Medulla oblongata (tissue), 1 donor: ENCODE data around the gene PPP1R12B.
A peak's percentile ranks its signal among the peaks of the same experiment; 100 is the strongest.
"Not testable (repeated sequence)": the region's sequence is repeated elsewhere in the genome, so short reads cannot be mapped to it uniquely, and the experiment has no call there.

ENCODE experiments used
- DNase-seq: peaks from one replicate; pipeline ENCODE4 v3.0.0-alpha.2; 2015; ENCODE audit errors: extremely low spot score

PPP1R12B gene

GRCh38 chr1:202561726-202562443 is 213.4 kb downstream of the PPP1R12B start:
- no peak for DNase-seq

DNA sequence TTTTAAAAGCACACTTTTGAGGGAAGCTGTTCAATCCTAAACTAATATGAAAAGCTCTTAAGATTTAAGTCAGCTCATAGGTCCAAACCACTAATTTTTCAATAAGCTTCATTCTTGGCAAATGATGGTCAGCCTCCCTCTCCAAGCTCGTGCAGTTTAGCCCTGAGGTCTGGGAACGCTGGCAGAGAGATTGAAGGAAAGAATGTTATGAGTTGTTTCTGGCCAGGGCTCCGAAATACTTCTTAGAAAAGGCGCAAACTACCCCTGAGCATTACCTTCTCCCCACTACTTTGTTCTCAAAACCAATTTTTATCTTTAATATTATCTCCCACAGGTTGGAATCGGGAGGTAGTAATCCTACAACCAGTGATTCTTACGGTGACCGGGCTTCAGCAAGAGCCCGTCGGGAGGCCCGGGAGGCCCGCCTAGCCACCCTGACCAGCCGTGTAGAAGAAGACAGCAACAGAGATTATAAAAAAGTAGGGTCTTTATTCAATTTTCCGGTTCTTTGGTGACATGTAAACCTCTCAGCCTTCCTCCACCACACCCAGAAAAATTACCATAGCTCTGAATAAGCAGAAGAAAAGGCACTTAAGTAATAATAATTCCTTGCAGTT is 214.1 kb downstream of the PPP1R12B start:
- no peak for DNase-seq

DNA sequence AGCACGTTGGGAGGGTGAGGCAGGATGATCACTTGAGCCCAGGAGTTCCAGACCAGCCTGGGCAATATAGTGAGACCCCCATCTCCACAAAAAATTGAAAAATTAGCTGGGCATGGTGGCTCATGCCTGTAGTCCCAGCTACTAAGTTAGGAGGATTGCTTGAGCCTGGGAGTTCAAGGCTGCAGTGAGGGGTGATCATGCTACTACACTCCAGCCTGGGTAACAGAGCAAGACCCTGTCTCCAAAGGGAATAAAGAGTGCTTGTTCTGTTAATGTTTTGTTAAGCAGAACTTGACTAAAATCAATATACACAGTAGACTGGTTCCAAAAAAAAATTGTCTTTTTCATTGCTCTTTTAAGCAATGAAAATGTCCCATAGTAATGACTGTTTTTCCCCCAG is 215.3 kb downstream of the PPP1R12B start:
- DNase-seq: no peak

DNA sequence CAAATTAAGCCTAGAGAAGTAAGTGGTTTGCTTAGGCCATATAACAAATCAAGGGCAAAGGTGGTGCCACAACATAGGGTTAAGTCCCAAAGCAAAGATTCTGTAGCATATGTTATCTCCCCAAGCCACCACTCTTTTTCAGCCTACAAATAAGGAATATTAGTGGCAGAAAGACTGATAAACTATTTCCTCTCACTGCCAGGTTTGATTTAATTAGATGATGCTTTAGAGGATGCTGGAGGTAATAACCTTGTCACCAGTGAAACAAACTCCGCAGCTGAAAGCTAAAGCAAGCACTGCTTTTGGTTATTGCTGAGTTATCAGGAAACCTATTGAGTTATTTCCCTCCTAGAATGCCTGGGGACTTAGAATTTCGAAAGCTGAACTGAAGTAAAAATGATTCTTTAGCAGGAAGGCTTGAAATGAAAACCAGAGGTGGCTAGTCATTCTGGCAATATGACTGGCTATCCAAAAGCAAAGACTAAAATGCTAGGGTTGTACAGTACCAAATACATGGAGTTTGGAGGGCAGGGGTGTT is 216.5 kb downstream of the PPP1R12B start:
- no peak for DNase-seq

GRCh38 chr1:202565890-202566602 is 217.5 kb downstream of the PPP1R12B start:
- no peak for DNase-seq

DNA sequence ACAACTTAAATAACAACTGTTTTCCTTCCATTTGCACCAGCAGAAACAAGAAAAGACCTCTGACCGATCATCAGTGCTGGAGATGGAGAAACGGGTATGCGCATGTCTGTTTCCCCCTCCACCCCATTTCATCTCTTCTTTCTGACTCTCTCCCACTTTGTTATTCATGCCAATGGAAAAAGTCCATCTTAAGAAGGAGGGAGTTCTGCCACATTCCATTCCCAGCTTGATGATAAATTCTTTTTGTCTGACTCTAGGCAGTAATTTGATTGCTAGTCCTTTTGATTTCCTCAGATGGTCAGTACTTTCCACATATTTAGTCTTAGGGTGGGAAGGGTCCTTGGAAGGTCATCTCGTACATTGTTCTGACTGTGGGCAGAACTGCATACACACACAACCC is 219.2 kb downstream of the PPP1R12B start:
- DNase-seq: no peak

DNA sequence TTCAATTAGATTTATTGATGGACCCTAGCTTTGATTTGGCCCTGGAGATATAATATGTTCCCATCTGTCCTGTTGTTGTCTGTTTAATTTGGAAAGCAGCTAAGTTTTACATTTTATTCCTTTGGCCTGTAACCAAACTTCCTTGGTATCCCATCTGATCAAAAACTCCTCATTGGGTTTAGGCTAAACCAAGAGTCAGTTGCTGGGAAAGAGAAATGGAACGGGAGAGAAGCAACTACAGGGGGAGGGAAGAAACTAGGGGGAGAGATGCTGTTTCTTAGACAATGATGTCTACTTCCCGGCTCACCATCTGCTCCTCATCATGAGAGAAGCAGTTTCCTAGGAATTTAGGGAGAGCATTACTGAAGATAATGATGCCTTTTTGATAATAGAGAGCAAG is 219.9 kb downstream of the PPP1R12B start:
- no peak for DNase-seq

DNA sequence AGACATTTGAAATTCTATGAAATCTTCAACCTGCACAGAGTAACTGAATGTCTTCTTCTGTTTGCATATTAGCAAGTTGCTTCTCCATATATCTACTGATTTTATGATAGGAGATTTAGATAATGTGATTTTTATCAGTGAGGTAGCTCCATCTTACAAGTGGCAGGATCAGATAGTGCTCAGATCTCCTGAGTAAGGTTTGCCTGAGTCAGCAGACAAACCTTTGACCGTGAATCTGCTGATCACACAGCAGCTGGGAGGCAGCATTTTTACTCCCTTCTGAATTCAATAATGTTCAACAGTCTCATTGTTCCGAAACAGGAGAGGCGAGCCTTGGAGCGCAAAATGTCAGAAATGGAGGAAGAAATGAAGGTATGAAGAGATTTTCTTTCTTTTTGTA is 220.3 kb downstream of the PPP1R12B start:
- peak; percentile 34 for DNase-seq

DNA sequence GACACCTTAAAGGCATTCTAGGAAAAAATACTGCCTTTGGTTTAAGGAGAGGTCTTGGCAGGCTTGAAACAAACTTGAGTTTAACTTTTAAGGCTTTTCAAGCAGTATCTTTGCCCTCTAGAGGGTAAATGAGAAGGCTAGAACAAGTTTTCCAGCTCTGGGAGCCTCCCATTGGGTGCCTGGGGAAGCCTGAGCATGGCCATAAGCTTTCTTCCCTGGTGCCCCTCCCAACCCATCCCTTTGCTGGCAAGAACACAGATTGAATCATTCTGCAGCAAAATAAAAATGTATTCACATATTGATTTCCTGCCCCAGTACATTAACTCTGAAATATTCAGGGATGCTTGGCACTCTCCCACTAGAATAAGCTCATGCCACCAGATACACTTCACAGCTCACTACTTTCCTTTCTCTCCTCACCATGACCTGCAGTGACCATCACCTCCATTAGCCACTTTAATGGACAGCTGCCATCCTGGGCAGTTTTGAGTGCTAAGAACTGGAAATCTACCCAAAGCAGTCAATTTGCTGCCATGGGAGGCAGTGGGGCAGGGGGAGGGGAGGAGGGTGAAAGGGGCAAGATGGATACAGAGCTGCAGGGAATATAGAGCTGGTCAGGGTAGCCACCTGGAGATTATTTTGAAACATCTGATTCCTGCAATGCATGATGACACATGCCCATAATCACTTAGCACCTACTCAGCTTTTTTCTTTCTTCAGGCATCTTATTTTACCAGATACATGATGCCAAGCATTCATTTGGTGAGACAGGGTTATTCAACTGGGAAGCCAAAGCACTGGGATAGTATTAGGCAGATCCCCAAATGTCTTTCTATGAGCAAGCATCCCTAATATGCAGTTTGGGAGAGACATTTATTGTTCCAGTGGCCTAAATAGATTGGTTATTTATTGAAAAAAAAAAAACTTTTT is 221.2 kb downstream of the PPP1R12B start:
- DNase-seq: no peak

- peak; percentile 70 for DNase-seq
Observed at GRCh38 chr1:202571719-202572339, 223.3 kb downstream of the PPP1R12B start.

DNA sequence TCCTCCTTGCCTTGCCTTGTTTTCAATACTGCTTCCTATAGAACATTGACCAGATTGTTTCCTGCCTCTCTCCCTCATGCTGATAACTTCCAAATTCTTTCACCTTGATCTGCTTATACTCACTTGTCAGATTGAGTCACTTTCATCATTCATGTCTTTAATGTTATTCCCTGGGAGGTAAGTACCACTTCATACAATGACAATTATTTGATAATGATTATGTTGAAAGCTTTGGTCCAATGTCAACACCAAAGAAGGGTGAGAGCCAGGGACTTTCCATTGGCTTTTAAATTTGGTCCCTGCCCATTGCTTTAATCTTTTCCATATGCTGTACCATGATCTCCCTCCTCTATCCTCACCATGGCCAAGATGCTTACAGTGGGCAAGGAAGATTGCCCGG is 224.4 kb downstream of the PPP1R12B start:
- DNase-seq: no peak

DNA sequence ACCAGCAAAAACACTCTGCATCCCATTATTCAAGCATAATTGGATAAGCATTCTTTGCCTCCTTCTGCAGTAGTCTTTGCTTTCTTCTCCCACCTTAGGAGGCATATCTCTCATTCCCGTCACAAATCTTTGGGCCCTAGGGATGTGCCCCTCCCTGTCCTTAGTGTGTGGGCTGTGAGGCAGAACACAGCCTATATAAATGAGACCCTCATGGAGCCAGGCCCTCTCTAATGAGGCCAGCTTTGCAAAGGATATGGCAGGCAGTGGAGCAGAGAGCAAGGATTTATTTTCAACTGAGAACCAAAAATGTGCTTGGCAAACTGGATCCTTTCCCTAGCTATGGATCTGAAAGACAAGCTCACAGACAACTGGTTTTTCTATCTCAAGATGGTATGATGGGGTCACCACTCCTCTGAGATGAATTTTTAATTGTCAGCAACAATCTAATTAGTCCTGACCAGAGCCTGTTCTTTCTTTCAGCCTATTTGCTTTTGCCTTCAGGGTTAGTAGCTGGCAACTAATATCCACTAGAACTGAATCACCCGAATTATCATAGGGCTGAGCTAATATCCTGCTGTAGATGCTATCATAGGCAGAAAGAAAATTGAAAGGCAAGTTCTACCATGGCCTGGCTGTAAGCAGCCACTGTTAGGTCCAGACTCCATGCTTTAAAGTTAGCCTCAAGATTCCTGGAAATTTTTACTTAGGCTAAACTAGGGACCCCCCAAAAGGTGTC is 227.6 kb downstream of the PPP1R12B start:
- DNase-seq: no peak

DNA sequence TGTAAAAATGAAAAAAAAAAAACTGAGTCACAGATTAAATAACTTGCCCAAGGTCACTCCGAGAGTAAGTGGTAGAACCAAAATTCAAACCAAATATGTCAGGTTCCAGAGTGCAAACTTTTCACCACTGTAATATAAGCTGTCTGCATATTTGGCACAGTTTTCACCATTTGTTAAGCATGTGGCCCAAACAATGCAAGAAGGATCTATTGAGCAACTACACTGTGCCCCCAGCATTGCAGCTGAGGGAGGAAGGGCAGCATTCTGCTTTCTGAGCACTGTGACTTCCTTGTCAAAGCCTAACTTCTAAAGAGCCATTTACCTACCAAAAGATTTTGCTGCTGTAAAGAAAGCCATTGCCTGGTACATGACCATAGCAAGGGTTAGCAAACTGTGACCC is 228.3 kb downstream of the PPP1R12B start:
- peak; percentile 33 for DNase-seq

- DNase-seq: no peak
Observed at GRCh38 chr1:202577381-202577780, 228.9 kb downstream of the PPP1R12B start.

DNA sequence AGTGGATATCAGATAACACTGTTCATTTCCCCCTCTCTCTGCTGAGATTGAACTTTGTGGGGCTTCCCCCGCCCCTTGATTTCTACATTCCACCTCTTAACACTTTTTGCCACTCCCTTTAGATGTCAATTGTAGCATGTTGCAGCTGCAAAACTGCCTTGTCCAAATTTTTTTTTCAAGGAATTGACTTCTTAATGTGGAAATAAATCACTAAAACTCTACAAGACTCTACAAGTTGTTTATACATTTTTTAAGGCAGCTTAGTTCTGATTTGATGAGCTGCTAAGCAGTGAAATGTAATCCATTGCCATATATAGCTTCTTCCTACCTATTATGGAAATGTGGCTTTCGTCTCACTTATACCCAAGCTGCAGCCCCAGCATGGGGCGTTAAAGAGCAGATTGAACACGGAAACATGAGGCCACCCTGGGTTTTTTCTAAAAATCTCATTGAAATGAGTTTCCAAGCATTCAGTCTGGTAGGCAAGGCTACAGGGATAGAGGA is 229.6 kb downstream of the PPP1R12B start:
- no peak for DNase-seq

DNA sequence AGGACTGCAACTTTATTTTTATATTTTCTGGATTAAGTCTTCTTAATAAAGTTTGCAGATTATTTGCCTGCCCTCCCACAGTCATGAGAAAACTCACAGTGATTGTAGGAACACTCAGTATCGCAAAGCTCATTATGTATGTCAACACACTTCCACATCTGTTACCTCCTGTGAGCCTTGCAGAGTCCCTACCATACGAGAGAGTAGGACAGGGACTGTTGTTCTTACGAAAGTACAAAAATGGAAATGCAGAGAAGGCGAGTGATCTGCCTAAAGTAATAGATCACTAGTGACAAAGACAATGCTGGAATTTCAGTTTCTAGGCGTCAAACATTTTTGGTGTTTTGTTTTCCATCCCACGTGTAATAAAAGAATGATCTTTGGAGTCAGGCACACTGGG is 230.1 kb downstream of the PPP1R12B start:
- DNase-seq: no peak

GRCh38 chr1:202579806-202580205 is 231.3 kb downstream of the PPP1R12B start:
- no peak for DNase-seq

GRCh38 chr1:202580619-202581018 is 232.1 kb downstream of the PPP1R12B start:
- DNase-seq: no peak

DNA sequence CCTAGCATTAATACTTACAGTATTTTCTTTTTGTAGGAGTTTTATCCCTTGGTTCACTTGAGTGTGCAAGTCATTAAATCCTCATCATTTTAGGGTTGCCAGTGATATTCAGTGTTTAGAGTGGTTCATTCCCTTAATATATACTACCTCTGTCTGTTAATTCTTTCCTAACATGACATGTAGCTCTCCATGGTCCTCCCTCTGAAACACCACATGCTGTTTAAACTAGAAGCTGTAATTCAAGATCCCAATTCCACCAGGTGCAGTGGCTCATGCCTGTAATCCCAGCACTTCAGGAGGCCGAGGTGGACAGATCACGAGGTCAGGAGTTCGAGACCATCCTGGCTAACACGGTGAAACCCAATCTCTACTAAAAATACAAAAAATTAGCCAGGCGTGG is 233.9 kb downstream of the PPP1R12B start:
- DNase-seq: not testable (repeated sequence)
